CD4-positive, alpha-beta T cell treated with Interleukin-17A for 4 hours (primary cell): ENCODE results near the gene RPTOR.

Experiments used
- DNase-seq: peaks from one replicate; pipeline ENCODE4 v3.0.0-alpha.2; 2020; ENCODE audit warnings: mixed read lengths

RPTOR gene

GRCh38 chr17:80941743-80942422 is 397.2 kb downstream of the RPTOR start:
- no peak for DNase-seq

DNA sequence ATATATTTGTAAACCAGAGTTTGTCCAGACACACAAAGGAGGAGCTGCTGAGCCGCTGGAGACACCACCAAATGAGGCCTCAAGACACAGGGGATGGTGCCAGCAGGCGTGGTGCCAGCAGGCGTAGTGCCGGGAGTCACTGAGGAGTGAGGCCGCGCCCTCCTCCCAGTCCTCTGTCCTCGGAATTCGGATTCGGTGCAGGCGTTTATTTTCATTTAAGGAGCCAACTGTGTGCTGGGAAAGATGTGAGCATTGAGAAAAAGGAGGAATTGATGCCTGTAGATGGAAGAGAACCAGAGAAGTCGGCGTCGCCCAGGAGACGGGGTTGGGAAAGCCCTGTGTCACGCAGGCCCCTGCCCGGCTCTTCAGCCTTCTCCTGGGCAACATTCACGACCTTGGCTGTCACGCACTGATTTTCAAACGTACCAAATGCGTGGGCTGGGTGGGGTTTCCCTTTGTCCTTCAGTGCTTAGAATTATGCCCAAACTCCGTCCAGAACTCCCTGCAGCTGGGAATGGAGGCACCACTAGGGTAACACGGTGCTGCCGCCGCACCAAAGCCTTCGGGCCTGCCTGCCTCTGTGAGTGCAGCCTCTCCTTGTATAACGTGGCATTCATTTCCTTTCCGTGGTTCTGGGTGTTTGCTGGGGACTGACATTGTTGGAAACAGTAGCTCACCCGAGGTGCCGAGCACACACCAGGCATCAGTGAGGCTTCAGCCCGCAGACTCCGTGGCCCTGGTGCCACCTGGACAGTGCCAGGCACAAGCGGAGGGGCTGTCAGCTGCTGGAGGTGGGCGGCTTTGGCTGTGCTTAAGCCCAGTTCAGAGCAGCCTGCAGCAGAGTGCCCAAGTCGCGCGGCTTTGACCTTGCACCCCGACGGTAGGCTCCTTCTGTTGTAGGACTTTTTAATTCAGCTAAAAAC is 398.0 kb downstream of the RPTOR start:
- no peak for DNase-seq

GRCh38 chr17:80943346-80944145 is 398.9 kb downstream of the RPTOR start:
- no peak for DNase-seq

DNA sequence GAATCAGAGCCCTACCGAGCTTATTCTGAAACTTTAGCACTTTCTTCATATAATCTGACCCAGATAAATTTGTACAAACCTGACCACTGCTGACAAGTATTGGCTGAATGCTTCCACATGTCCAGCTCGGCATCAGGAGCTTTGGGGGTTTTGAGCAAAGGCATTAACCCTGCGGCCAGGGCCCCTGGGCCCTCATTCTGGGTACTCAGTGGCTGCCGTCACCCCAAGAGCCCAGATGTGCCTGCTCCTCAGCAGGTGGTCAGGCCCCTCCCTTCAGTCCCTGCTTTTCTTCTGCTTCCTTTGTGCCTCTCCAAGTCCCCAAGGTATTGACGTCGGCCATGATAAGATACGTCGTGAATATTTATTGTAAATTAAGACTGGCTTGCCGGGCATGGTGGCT is 399.7 kb downstream of the RPTOR start:
- no peak for DNase-seq

- no peak for DNase-seq
These were observed 401.1 kb downstream of the RPTOR start for GRCh38 chr17:80945736-80946135.

DNA sequence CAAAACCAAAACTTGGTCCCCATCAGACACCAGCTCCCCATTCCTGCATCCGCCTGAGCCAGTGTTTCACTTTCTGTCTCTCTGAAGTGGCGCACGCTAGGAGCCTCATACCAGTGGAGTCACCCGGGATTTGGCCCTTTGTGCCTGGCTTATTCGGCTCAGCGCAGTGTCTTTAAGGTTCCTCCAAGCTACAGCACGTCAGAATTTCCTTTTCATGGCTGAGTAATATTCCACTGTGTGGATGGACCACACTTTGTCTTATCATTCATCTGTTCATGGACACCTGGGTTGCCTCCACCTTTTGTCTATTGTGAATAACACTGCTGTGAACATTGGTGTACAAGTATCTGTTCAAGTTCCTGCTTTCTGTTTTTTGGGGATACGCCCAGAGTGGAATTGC is 401.8 kb downstream of the RPTOR start:
- no peak for DNase-seq

- DNase-seq = no peak
These were observed 402.7 kb downstream of the RPTOR start for GRCh38 chr17:80947200-80947940.

GRCh38 chr17:80948019-80948975 is 403.7 kb downstream of the RPTOR start:
- no peak for DNase-seq

- DNase-seq = no peak
These were observed 404.4 kb downstream of the RPTOR start for GRCh38 chr17:80948976-80949450.

DNA sequence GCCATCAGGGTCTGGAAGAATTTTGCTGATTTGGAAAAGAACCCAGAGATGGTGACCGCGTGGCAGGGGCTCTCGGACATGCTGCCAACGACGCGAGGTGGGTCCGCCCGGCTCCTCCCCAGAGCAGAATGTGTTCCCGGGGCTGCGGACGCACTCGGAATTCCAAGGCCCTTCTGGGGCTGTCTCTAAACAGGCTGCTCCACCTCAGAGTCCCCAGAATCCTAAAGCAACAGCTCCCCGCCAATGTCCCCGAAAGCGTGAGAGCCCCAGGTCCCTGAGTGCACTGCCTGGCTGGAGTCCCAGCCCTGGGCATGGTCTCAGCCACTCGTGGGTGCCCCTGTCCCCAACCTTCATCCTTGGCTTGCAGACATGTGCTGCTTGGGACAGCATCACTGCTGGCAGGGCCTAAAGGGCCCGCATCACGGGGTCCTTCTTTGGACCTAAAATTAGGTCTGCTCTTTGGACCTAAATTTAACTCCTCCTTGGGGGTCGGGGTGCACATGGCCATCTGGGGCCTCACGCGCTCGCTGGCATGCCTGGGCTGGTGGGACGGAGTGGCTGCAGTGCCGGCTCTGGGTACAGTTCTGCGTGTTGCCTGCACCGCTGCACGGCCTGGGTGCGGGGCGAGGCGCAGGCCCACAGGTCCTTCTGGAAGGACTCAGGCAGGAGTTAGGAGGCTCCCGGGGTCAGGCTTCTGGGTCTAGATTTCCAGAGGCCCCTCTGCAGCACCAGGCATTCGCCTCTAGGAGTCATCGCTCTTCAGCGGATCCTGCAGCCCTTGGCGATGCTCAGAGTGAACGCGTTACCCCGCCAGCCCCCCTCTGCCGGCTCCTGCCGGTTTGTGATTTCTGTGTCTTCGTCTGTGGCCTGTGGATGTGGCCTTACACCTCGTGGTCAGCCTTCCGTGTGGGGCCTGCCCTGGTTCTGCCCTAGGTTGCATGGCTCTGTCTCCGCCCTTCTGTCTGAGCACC is 405.1 kb downstream of the RPTOR start:
- no peak for DNase-seq

DNA sequence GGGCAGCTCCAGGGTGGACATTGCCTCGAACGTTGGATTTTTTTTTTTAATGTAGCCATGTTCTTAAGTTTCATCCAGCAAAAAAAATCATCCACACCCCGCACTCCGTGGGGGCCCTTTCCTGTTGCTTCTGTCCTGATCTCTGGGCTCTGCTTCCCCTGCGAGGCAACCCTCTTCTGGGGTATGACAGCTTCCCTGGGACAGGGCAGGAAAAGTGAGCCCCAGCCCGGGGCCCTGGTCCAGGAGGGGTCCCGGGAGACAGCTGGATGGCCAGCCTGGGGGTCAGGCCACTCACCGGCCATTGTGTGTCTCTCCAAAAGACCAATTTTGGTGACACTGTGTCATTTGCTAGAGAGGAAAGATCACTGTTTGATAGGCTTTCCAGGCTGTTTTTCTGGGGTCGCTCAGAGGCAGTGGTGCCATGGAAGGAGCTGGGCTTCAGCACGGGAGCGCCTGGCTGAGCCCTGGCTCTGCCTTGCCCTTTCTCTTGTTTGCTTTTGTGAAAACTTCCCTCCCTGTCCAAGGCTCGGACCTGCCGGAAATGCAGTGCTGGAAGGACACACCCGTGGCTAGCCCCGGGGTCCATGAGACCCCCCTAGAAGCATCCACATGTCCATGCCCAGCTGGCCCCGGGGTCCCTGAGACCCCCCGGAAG is 406.0 kb downstream of the RPTOR start:
- no peak for DNase-seq

DNA sequence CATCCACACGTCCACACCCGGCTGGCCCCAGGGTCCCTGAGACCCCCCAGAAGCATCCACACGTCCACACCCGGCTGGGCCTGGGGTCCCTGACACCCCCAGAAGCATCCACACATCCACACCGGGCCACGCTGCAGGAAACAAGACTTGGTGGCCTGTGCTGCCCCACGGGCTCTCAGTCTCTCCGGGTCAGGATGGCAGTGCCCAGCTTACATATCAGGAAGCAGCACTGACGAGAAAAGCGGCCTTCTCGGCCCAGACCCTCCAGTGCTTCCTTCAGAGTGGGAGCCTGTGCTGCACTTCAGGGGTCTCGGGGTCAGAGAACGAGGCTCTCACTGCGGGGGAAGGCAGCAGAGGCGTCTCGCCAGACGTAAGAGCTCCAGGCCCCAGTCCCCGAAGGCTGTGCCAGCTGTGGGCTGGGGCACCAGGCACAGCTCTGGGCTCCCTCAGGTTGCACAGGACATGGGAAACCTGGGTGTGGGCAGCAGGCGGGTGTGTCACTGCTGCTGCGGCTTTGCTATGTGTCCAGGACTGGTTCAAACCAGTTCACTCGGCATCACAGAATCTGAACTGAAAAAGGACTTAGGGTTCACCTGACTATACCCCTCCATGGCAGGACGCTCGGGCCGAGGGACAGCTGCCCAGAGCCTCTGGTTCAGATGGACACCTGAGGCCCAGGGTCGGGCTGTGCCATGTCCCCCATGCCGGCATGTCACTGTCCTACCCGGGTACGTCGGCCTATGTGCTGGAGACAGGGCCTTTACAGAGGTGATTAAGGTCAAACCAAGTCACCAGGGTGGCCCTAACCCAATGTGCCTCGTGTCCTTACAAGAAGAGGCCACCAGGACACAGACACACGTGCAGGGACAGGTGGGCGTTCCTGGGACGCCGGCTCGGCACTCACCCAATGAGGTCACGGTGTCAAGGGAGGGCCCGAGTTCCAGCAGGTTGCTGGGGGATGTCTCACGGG is 406.8 kb downstream of the RPTOR start:
- no peak for DNase-seq

DNA sequence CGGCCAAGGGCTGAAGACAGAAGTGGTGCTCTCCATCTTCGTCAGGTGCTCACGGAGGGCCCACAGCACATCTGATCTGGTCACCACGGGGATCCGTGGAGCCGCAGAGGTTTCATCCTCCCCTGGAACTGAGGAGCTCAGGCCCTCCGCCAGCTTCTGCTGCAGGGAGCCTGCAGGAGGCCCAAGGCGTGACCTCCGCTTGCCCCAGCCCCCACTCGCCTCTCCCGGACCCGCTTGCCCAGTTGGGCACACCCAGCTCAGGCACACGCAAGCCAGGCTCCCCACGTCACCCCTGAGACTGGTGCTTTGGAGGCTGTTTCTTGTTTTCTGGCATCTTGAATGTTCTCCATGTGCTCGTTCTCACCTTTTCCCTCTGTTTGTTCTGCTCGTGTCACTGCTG is 407.7 kb downstream of the RPTOR start:
- DNase-seq = peak; percentile 0

DNA sequence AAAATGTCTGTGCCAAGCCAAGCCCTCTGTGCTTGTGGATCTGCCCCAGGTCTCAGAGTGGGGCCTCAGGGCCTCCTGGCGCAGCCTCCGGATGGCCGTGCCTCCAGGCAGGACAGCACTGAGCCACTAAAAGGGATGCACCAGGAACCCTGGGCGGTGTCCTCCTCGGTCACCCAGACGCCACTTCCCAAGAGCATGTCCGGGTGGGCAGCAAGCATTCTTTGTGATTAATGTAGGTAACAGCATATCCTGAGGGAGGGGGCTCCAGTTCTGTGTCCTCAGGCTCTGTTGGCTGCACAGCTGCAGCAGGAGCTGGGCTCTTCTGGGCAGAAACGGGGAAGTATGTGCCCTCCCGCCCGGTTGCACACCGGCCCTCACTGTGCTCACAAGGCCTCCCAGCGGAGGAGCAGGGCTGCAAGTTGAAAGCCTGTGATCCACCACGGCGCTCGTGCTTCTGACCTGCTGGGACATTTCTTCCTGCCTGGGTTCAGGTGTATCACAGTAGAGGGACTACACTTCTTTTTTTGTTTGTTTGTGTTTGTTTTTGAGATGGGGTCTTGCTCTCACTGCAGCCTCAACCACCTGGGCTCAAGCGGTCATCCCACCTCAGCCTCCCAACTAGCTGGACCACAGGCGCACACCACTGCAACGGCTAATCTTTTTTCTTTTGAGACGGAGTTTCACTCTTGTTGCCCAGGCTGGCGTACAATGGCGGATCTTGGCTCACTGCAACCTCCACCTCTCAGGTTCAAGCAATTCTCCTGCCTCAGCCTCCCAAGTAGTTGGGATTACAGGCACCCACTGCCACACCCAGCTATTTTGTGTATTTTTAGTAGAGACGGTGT is 409.1 kb downstream of the RPTOR start:
- peak; percentile 0 for DNase-seq

- no peak for DNase-seq
These were observed 410.4 kb downstream of the RPTOR start for GRCh38 chr17:80955078-80955477.

- peak; percentile 1 for DNase-seq
These were observed 411.1 kb downstream of the RPTOR start for GRCh38 chr17:80955671-80956280.
